AG08396 (cell line): ENCODE results near the gene ARL3.
"Not testable (repeated sequence)": the region's sequence is repeated elsewhere in the genome, so short reads cannot be mapped to it uniquely, and the experiment has no call there.

Experiments used
- DNase-seq: peaks from one replicate; pipeline ENCODE4 v3.0.0; 2012; ENCODE audit warnings: low spot score, mixed read lengths

Gene ARL3

GRCh38 chr10:102735065-102735562, 20.9 kb upstream of the ARL3 start:
- no peak for DNase-seq

- no peak for DNase-seq
These were observed 18.5 kb upstream of the ARL3 start for GRCh38 chr10:102732661-102733060.

- DNase-seq: no peak
These were observed 17.1 kb upstream of the ARL3 start for GRCh38 chr10:102731222-102731800.

GRCh38 chr10:102729029-102730026, 15.1 kb upstream of the ARL3 start:
- peak; percentile 85 for DNase-seq

- no peak for DNase-seq
These were observed 13.0 kb upstream of the ARL3 start for GRCh38 chr10:102727037-102727818.

- peak; percentile 39 for DNase-seq
These were observed 12.1 kb upstream of the ARL3 start for GRCh38 chr10:102726274-102726673.

GRCh38 chr10:102723989-102724388, 9.8 kb upstream of the ARL3 start:
- no peak for DNase-seq

GRCh38 chr10:102721954-102722353, 7.8 kb upstream of the ARL3 start:
- no peak for DNase-seq

- DNase-seq: no peak
These were observed 6.6 kb upstream of the ARL3 start for GRCh38 chr10:102720775-102721301.

- DNase-seq: no peak
These were observed 6.1 kb upstream of the ARL3 start for GRCh38 chr10:102720337-102720736.

GRCh38 chr10:102718220-102718619, 4.0 kb upstream of the ARL3 start:
- DNase-seq: no peak

GRCh38 chr10:102716900-102717565, 2.8 kb upstream of the ARL3 start:
- not testable (repeated sequence) for DNase-seq

- DNase-seq: no peak
These were observed 1.7 kb upstream of the ARL3 start for GRCh38 chr10:102715880-102716279.

- DNase-seq: no peak
These were observed 641 bp upstream of the ARL3 start, which contains the start of gene SFXN2 for GRCh38 chr10:102714621-102715455. Gene SFXN2 (plus strand): TSS chr10:102714636. CDS start chr10:102726637, 12,001 bp downstream.

GRCh38 chr10:102713539-102713813, 721 bp downstream of the ARL3 start:
- no peak for DNase-seq

GRCh38 chr10:102712843-102713538, 1.2 kb downstream of the ARL3 start:
- no peak for DNase-seq

- no peak for DNase-seq
These were observed 2.1 kb downstream of the ARL3 start for GRCh38 chr10:102712089-102712488.

GRCh38 chr10:102710609-102711008, 3.6 kb downstream of the ARL3 start:
- DNase-seq: peak; percentile 51

GRCh38 chr10:102705531-102705930, 8.7 kb downstream of the ARL3 start:
- DNase-seq: no peak

- DNase-seq: no peak
These were observed 9.3 kb downstream of the ARL3 start for GRCh38 chr10:102704915-102705314.
